GM21825 (cell line): Measurements from ENCODE around the gene FCGBP.
"Not testable (repeated sequence)": the region's sequence is repeated elsewhere in the genome, so short reads cannot be mapped to it uniquely, and the experiment has no call there.

ENCODE experiments used
- ATAC-seq: cut with Tn5 transposase; IDR thresholded peaks from one replicate; pipeline ENCODE4 v1.9.1; 2021; ENCODE audit warnings: mild to moderate bottlenecking, moderate library complexity; ENCODE audit not compliant: unreplicated experiment

FCGBP gene

GRCh38 chr19:39892506-39892902 lies 41.9 kb downstream of the FCGBP start:
- not testable (repeated sequence) for ATAC-seq

DNA sequence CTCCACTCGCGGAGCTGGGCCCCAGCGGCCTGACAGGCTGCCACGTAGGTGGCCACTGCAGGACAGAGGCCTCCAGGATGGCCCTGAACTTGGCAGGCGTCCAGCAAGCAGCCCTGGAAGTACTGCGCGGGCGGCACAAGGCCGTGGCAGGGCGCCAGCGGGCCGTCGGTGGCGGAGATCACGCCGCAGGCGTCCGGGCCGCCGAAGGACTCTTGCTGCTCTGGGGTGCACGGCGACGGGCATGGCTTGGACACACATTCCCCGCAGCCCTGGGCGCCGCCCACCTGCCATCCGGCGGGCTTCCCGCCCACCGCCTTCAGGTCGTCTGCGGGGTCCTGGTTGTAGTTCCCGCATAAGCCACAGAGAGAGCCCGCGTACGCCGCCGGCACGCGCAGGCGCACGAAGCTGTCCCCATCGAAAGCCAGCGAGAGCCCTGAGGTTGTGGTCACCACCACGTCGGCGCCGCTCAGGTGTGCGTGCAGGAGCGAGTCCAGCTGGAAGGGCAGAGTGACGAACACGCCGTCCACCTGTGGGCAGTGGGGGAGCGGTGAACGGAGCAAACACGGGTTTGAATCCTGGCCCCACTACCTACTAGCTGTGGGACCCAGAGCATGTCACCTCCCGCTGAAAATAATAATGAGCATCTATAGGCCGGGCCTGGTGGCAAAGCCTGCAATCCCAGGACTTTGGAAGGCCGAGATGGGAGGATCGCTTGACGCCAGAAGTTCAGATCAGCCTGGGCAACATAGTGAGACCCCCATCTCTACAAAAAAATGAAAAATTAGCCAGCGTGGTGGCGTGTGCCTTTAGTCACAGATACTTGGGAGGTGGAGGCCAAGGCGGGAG lies 42.6 kb downstream of the FCGBP start:
- not testable (repeated sequence) for ATAC-seq

GRCh38 chr19:39890755-39891551 lies 43.5 kb downstream of the FCGBP start:
- no peak for ATAC-seq

- not testable (repeated sequence) for ATAC-seq
Observed at GRCh38 chr19:39889872-39890754, 44.3 kb downstream of the FCGBP start.

DNA sequence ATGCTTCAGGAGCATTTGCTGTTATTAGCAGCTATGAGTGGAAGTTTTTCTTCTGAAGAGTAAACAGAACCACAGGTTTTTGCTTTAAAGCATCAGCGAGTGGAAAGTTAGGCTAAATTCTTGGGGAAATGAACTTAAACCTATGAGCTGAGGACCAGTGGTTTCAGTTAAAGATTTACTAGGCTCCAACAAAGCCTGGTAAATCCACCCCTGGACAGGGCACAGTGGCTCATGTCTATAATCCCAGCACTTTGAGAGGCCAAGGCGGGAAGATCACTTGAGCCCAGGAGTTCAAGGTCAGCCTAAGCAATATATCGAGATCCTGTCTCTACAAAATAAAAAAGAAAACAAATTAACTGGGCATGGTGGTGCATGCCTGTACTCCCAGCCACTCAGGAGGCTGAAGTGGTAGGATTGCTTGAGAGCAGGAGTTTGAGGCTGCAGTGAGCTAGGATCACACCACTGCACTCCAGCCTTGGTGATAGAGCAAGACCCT lies 46.9 kb downstream of the FCGBP start:
- ATAC-seq: not testable (repeated sequence)

DNA sequence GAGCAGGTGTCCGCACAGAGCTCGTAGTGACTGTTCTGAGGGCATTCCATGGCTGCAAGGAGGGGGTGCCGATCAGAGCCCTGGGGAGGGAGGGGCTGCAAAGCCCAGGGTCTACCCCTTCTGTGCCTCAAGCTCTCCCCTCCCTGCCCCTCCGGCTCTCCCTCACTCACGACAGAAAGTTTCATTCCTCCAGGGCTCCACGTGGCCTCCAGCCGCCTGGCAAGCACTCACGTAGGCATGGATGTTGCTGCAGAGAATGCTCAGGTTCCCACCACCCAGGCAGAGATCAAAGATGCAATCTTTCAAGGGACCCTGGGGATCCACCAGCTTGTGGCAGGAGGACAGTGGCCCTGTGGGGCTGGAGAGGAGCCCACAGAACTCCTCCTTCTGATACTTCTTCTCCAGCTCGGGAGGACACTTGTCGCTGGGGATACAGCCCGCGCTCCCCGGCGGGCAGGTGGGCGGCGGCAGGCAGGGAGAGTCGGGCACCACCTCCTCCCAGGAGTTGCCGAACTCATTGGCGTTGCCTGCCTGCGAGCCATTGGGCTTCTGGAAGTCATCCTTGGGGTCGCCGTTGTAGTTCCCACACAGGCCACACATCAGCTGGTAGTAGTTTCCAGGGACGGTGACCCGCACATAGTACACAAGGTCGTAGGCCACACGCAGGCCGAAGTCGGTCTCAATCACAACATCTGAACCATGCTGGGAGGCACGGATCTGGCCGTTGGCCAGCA lies 48.4 kb downstream of the FCGBP start:
- ATAC-seq: not testable (repeated sequence)

GRCh38 chr19:39884721-39885120 lies 49.7 kb downstream of the FCGBP start:
- not testable (repeated sequence) for ATAC-seq
